ENCODE results near the gene RNF121. TPM values are rescaled to one million over a fixed set of nuclear protein-coding genes. Genes with fewer than 3 reads are reported as not detected.

RNF121 gene
- total RNA-seq, 2 donors from 2014 or later: 15.7 to 23.4 TPM

GRCh38 chr11:72007587-72007986 lies 78.7 kb downstream of the RNF121 start:
- no peaks in the 10 kb centered on the region for H3K27me3 Mint-ChIP-seq
- no peak for ATAC-seq
- H3K4me3 Mint-ChIP-seq: no peak overlapping the region

GRCh38 chr11:72008728-72009127 lies 79.9 kb downstream of the RNF121 start:
- no peaks in the 10 kb centered on the region for H3K9me3 ChIP-seq (ENCODE audit: control insufficient read depth, low read length, poor library complexity, severe bottlenecking)
- H3K36me3 Mint-ChIP-seq (ENCODE audit: low read depth): peaks cover 16% of the 10 kb centered on the region
- H3K27ac Mint-ChIP-seq: peak overlapping the region; percentile 88
- H3K4me1 Mint-ChIP-seq: peaks cover 2% of the 10 kb centered on the region
- ATAC-seq (no peak), DNase-seq (no peak)
- H3K4me3 Mint-ChIP-seq: no peak overlapping the region
- H3K27me3 Mint-ChIP-seq: no peaks in the 10 kb centered on the region

More at GRCh38 chr11:72007587-72007986, 78.7 kb downstream of the RNF121 start:
- Mint-ChIP-seq H3K4me1 (peaks cover 2% of the 10 kb centered on the region), H3K36me3 (ENCODE audit: low read depth) (peaks cover 15% of the 10 kb centered on the region), H3K27ac (peak overlapping the region; percentile 6)
- H3K9me3 ChIP-seq (ENCODE audit: control insufficient read depth, low read length, poor library complexity, severe bottlenecking): no peaks in the 10 kb centered on the region
- no peak for DNase-seq

GRCh38 chr11:72009156-72009555 lies 80.3 kb downstream of the RNF121 start:
- no peak for ATAC-seq
- H3K4me3 Mint-ChIP-seq: no peak overlapping the region
- no peaks in the 10 kb centered on the region for H3K9me3 ChIP-seq (ENCODE audit: control insufficient read depth, low read length, poor library complexity, severe bottlenecking)
- no peak overlapping the region for H3K27ac Mint-ChIP-seq
- H3K36me3 Mint-ChIP-seq (ENCODE audit: low read depth): peaks cover 16% of the 10 kb centered on the region
- no peaks in the 10 kb centered on the region for H3K27me3 Mint-ChIP-seq
- no peak for DNase-seq
- H3K4me1 Mint-ChIP-seq: peaks cover 2% of the 10 kb centered on the region

- peak overlapping the region; percentile 45 for H3K27ac Mint-ChIP-seq
- no peak for ATAC-seq
- H3K36me3 Mint-ChIP-seq (ENCODE audit: low read depth): peaks cover 26% of the 10 kb centered on the region
These were observed 81.8 kb downstream of the RNF121 start for GRCh38 chr11:72010529-72011233.

GRCh38 chr11:72012091-72012630 lies 83.3 kb downstream of the RNF121 start:
- Mint-ChIP-seq H3K27me3 (no peaks in the 10 kb centered on the region), H3K27ac (no peak overlapping the region), H3K4me1 (peaks cover 10% of the 10 kb centered on the region), H3K36me3 (ENCODE audit: low read depth) (peaks cover 26% of the 10 kb centered on the region), H3K4me3 (no peak overlapping the region)
- ATAC-seq (no peak), DNase-seq (no peak)
- no peaks in the 10 kb centered on the region for H3K9me3 ChIP-seq (ENCODE audit: control insufficient read depth, low read length, poor library complexity, severe bottlenecking)

More at GRCh38 chr11:72010529-72011233, 81.8 kb downstream of the RNF121 start:
- no peaks in the 10 kb centered on the region for H3K9me3 ChIP-seq (ENCODE audit: control insufficient read depth, low read length, poor library complexity, severe bottlenecking)
- no peaks in the 10 kb centered on the region for H3K27me3 Mint-ChIP-seq
- no peak for DNase-seq
- peaks cover 9% of the 10 kb centered on the region for H3K4me1 Mint-ChIP-seq
- no peak overlapping the region for H3K4me3 Mint-ChIP-seq

- H3K4me1 Mint-ChIP-seq: peaks cover 10% of the 10 kb centered on the region
- peaks cover 24% of the 10 kb centered on the region for H3K36me3 Mint-ChIP-seq (ENCODE audit: low read depth)
- no peaks in the 10 kb centered on the region for H3K9me3 ChIP-seq (ENCODE audit: control insufficient read depth, low read length, poor library complexity, severe bottlenecking)
- DNase-seq (no peak), ATAC-seq (no peak)
- H3K27ac Mint-ChIP-seq: peak overlapping the region; percentile 39
- no peak overlapping the region for H3K4me3 Mint-ChIP-seq
- no peaks in the 10 kb centered on the region for H3K27me3 Mint-ChIP-seq
These were observed 84.3 kb downstream of the RNF121 start for GRCh38 chr11:72012897-72013721.

- Mint-ChIP-seq H3K36me3 (ENCODE audit: low read depth) (peaks cover 19% of the 10 kb centered on the region), H3K27ac (peak overlapping the region; percentile 39)
These were observed 85.2 kb downstream of the RNF121 start for GRCh38 chr11:72013765-72014711.

GRCh38 chr11:72014761-72015320 lies 86.0 kb downstream of the RNF121 start:
- Mint-ChIP-seq H3K4me3 (peak overlapping the region; percentile 81), H3K27ac (no peak overlapping the region), H3K36me3 (ENCODE audit: low read depth) (peaks cover 16% of the 10 kb centered on the region), H3K27me3 (no peaks in the 10 kb centered on the region), H3K4me1 (peaks cover 8% of the 10 kb centered on the region)
- DNase-seq (no peak), ATAC-seq (no peak)
- H3K9me3 ChIP-seq (ENCODE audit: control insufficient read depth, low read length, poor library complexity, severe bottlenecking): no peaks in the 10 kb centered on the region

More at GRCh38 chr11:72013765-72014711, 85.2 kb downstream of the RNF121 start:
- no peak for ATAC-seq
- Mint-ChIP-seq H3K4me3 (no peak overlapping the region), H3K27me3 (no peaks in the 10 kb centered on the region), H3K4me1 (peaks cover 10% of the 10 kb centered on the region)
- no peaks in the 10 kb centered on the region for H3K9me3 ChIP-seq (ENCODE audit: control insufficient read depth, low read length, poor library complexity, severe bottlenecking)
- DNase-seq: no peak

- Mint-ChIP-seq H3K27ac (peak overlapping the region; percentile 86), H3K4me1 (peaks cover 8% of the 10 kb centered on the region), H3K27me3 (no peaks in the 10 kb centered on the region), H3K4me3 (peak overlapping the region; percentile 81), H3K36me3 (ENCODE audit: low read depth) (peaks cover 19% of the 10 kb centered on the region)
- DNase-seq: no peak
- no peak for ATAC-seq
- no peaks in the 10 kb centered on the region for H3K9me3 ChIP-seq (ENCODE audit: control insufficient read depth, low read length, poor library complexity, severe bottlenecking)
These were observed 86.7 kb downstream of the RNF121 start for GRCh38 chr11:72015511-72016061.

- Mint-ChIP-seq H3K4me1 (peaks cover 8% of the 10 kb centered on the region), H3K36me3 (ENCODE audit: low read depth) (peaks cover 16% of the 10 kb centered on the region), H3K4me3 (no peak overlapping the region), H3K27me3 (no peaks in the 10 kb centered on the region), H3K27ac (no peak overlapping the region)
- DNase-seq (no peak), ATAC-seq (no peak)
- no peaks in the 10 kb centered on the region for H3K9me3 ChIP-seq (ENCODE audit: control insufficient read depth, low read length, poor library complexity, severe bottlenecking)
These were observed 89.3 kb downstream of the RNF121 start for GRCh38 chr11:72018171-72018570.

GRCh38 chr11:72023335-72023734 lies 94.5 kb downstream of the RNF121 start:
- Mint-ChIP-seq H3K4me3 (no peak overlapping the region), H3K27ac (peak overlapping the region; percentile 34), H3K36me3 (ENCODE audit: low read depth) (peaks cover 5% of the 10 kb centered on the region), H3K27me3 (no peaks in the 10 kb centered on the region), H3K4me1 (peaks cover 22% of the 10 kb centered on the region)
- no peak for DNase-seq
- ATAC-seq: no peak
- H3K9me3 ChIP-seq (ENCODE audit: control insufficient read depth, low read length, poor library complexity, severe bottlenecking): no peaks in the 10 kb centered on the region

GRCh38 chr11:72024069-72024754 lies 95.4 kb downstream of the RNF121 start:
- ATAC-seq: no peak
- Mint-ChIP-seq H3K27me3 (no peaks in the 10 kb centered on the region), H3K4me3 (no peak overlapping the region)

More at GRCh38 chr11:72024069-72024754, 95.4 kb downstream of the RNF121 start:
- Mint-ChIP-seq H3K36me3 (ENCODE audit: low read depth) (peaks cover 5% of the 10 kb centered on the region), H3K27ac (peak overlapping the region; percentile 34), H3K4me1 (peaks cover 25% of the 10 kb centered on the region)
- no peaks in the 10 kb centered on the region for H3K9me3 ChIP-seq (ENCODE audit: control insufficient read depth, low read length, poor library complexity, severe bottlenecking)
- DNase-seq: no peak
